Esophagus squamous epithelium (tissue), 4 donors: ENCODE data around the gene LPP.
"Not testable (repeated sequence)": the region's sequence is repeated elsewhere in the genome, so short reads cannot be mapped to it uniquely, and the experiment has no call there.

ENCODE experiments used
- CTCF ChIP-seq, 6 experiments: fragments of 450-650 bp in 4 of 6; fragments of 200-600 bp in 2 of 6; sonication (generic) in 2 of 6; IDR thresholded peaks; one replicate each; pipeline ENCODE4 v1.5.1; 2016 to 2019; ENCODE audit warnings: antibody characterized with exemption in 6 of 6, mild to moderate bottlenecking in 4 of 6, moderate library complexity in 4 of 6
- POLR2A ChIP-seq, 4 donors: fragments of 450-650 bp; IDR thresholded peaks; one replicate each; pipeline ENCODE4 v1.6.1; 2017; ENCODE audit warnings: antibody characterized with exemption in 4 of 4, mild to moderate bottlenecking in 4 of 4, moderate library complexity in 3 of 4

DNA sequence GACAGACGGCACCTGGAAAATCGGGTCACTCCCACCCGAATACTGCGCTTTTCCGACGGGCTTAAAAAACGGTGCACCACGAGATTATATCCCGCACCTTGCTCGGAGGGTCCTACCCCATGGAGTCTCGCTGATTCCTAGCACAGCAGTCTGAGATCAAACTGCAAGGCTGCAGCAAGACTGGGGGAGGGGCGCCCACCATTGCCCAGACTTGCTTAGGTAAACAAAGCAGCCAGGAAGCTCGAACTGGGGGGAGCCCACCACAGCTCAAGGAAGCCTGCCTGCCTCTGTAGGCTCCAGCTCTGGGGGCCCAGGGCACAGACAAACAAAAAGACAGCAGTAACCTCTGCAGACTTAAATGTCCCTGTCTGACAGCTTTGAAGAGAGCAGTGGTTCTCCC, 482.3 kb downstream of the LPP start:
- not testable (repeated sequence) for TF ChIP-seq CTCF, POLR2A (IDR thresholded peaks at IDR 0.05)
